ENCODE measurements around the gene POLR2H. TPM values are rescaled to one million over a fixed set of nuclear protein-coding genes. Genes with fewer than 3 reads are reported as not detected.
"Not testable (repeated sequence)": the region's sequence is repeated elsewhere in the genome, so short reads cannot be mapped to it uniquely, and the experiment has no call there.

POLR2H gene
- total RNA-seq, 1 donor from 2014 or later: 57.7 TPM

DNA sequence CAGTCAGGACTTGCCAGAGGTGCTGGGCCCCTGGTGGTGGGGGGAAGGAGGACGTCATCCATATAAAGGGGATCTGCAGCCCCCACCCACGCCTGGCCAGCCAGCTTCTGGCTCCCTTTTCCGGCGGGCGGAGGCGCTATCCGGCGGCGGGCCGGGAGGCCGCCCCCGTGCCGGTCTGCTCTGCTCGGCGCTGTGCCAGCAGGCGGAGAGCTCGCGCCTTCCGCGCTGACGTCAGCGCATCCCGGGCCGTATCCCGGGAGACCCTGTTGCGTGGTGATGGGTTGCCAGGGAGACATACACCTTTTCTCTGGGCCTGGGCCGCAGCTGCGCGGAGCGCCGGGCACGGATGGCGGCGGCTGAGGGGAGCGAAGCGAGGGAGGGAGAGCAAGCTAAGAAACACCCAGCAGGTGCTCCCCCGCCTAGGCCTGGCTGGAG lies 23.0 kb upstream of the POLR2H start:
- H3K27ac Mint-ChIP-seq (ENCODE audit: unreplicated experiment): peak overlapping the region; percentile 91
- DNase-seq (ENCODE audit: extremely low spot score, unreplicated experiment): no peak
- peaks cover 40% of the 10 kb centered on the region for H3K4me1 Mint-ChIP-seq (ENCODE audit: unreplicated experiment)
- no peaks in the 10 kb centered on the region for H3K27me3 Mint-ChIP-seq (ENCODE audit: unreplicated experiment)
- TF ChIP-seq, protein P1, sequence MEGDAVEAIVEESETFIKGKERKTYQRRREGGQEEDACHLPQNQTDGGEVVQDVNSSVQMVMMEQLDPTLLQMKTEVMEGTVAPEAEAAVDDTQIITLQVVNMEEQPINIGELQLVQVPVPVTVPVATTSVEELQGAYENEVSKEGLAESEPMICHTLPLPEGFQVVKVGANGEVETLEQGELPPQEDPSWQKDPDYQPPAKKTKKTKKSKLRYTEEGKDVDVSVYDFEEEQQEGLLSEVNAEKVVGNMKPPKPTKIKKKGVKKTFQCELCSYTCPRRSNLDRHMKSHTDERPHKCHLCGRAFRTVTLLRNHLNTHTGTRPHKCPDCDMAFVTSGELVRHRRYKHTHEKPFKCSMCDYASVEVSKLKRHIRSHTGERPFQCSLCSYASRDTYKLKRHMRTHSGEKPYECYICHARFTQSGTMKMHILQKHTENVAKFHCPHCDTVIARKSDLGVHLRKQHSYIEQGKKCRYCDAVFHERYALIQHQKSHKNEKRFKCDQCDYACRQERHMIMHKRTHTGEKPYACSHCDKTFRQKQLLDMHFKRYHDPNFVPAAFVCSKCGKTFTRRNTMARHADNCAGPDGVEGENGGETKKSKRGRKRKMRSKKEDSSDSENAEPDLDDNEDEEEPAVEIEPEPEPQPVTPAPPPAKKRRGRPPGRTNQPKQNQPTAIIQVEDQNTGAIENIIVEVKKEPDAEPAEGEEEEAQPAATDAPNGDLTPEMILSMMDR (IDR thresholded peaks at IDR 0.05): no peak
- no peaks in the 10 kb centered on the region for H3K9me3 Mint-ChIP-seq (ENCODE audit: unreplicated experiment)
- no peak overlapping the region for H3K4me3 Mint-ChIP-seq (ENCODE audit: unreplicated experiment)
- H3K36me3 Mint-ChIP-seq (ENCODE audit: unreplicated experiment): peaks cover 15% of the 10 kb centered on the region

DNA sequence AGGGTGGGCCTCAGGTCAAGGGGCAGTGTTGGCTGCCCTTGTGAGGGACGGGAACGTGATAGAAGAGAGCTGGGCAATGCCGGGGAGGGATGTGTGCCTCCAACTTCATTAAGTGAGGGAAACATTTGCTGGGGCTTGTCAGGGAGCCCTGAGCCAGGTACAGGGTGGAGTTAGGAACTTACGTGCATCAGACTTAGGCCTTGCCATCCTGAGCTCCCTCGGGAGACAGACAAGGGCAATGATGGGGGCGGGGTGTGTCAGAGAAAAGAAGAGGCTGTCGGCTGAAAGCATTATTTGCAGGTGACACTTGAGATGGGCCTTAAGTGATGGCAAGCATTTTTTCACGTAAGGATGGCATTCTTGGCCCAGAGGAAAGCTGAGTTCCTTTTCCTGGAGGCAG lies 22.5 kb upstream of the POLR2H start:
- Mint-ChIP-seq H3K9me3 (ENCODE audit: unreplicated experiment) (no peaks in the 10 kb centered on the region), H3K27me3 (ENCODE audit: unreplicated experiment) (no peaks in the 10 kb centered on the region), H3K4me1 (ENCODE audit: unreplicated experiment) (peaks cover 43% of the 10 kb centered on the region), H3K4me3 (ENCODE audit: unreplicated experiment) (no peak overlapping the region), H3K27ac (ENCODE audit: unreplicated experiment) (no peak overlapping the region), H3K36me3 (ENCODE audit: unreplicated experiment) (peaks cover 10% of the 10 kb centered on the region)
- TF ChIP-seq, protein P1 (IDR thresholded peaks at IDR 0.05): no peak
- no peak for DNase-seq (ENCODE audit: extremely low spot score, unreplicated experiment)

DNA sequence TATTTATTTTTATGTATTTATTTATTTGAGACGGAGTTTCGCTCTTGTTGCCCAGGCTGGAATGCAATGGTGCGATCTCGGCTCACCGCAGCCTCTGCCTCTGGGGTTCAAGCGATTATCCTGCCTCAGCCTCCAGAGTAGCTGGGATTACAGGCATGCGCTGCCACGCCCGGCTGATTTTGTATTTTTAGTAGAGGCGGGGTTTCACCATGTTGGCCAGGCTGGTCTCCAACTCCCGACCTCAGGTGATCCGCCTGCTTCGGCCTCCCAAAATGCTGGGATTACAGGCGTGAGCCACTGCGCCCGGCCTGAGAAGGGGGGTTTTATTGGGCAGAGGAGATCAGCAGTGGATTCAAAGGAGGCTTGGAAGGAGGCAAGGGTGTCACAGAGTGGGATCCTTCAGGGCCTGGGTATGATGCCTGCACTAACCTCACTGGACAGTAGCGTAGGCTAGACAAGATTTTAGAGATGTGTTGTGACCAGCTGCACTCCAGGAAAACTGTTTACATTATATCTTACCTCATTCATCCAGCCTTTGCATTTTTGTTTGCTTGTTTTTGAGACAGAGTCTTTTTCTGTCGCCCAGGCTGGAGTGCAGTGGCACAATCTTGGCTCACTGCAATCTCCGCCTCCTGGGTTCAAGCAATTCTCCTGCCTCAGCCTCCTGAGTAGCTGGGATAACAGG lies 21.9 kb upstream of the POLR2H start:
- peaks cover 46% of the 10 kb centered on the region for H3K4me1 Mint-ChIP-seq (ENCODE audit: unreplicated experiment)
- H3K27me3 Mint-ChIP-seq (ENCODE audit: unreplicated experiment); H3K9me3 Mint-ChIP-seq (ENCODE audit: unreplicated experiment); H3K36me3 Mint-ChIP-seq (ENCODE audit: unreplicated experiment); H3K27ac Mint-ChIP-seq (ENCODE audit: unreplicated experiment); H3K4me3 Mint-ChIP-seq (ENCODE audit: unreplicated experiment); DNase-seq (ENCODE audit: extremely low spot score, unreplicated experiment): not testable (repeated sequence)

DNA sequence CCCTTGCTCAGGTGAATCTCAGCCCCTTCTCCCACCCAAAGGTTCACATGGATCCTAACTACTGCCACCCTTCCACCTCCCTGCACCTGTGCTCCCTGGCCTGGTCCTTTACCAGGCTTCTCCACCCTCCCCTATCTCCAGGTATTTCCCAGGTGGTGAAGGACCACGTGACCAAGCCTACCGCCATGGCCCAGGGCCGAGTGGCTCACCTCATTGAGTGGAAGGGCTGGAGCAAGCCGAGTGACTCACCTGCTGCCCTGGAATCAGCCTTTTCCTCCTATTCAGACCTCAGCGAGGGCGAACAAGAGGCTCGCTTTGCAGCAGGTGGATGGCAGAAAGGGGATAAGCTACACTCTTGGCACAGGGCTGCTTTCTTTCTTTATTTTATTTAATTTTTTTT lies 19.6 kb upstream of the POLR2H start:
- H3K9me3 Mint-ChIP-seq (ENCODE audit: unreplicated experiment): no peaks in the 10 kb centered on the region
- H3K36me3 Mint-ChIP-seq (ENCODE audit: unreplicated experiment): peaks cover 13% of the 10 kb centered on the region
- TF ChIP-seq, protein P1 (IDR thresholded peaks at IDR 0.05): no peak
- peaks cover 44% of the 10 kb centered on the region for H3K4me1 Mint-ChIP-seq (ENCODE audit: unreplicated experiment)
- no peak for DNase-seq (ENCODE audit: extremely low spot score, unreplicated experiment)
- no peak overlapping the region for H3K27ac Mint-ChIP-seq (ENCODE audit: unreplicated experiment)
- no peaks in the 10 kb centered on the region for H3K27me3 Mint-ChIP-seq (ENCODE audit: unreplicated experiment)
- no peak overlapping the region for H3K4me3 Mint-ChIP-seq (ENCODE audit: unreplicated experiment)

DNA sequence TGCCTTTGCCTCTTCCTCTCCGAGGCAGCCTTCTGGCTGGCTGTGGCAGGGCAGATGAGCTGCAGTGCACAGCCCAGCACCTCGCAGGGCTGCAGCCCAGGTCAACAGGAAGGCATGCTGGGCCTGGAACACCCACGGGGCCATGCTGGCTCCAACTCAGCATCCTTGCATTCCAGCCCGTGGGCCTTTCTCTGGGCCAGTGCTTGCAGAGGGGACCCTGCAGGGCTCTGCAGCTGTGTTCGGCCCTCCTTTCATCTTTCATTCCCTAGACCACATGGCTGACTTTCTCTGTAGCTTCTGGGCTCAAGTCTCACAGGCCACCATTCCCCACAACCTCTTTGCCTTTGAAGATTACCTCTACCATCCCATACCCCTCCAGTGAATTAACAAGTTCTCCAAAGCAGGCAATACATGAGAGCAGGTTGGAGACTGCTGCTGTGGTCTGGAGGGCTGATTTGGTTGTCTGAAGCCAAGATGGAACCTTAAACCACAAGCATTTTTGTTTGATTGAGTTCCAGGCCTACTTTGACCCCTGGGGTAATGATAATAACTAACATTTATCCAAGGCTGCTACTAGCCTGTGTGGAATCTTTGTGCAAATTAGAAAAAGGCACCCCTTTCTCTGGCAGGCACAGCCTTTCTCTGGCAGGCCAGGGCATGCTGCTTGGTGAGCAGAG lies 18.2 kb upstream of the POLR2H start:
- TF ChIP-seq, protein P1 (IDR thresholded peaks at IDR 0.05): no peak
- H3K27ac Mint-ChIP-seq (ENCODE audit: unreplicated experiment): peak overlapping the region; percentile 40
- no peaks in the 10 kb centered on the region for H3K9me3 Mint-ChIP-seq (ENCODE audit: unreplicated experiment)
- H3K4me1 Mint-ChIP-seq (ENCODE audit: unreplicated experiment): peaks cover 38% of the 10 kb centered on the region
- no peak overlapping the region for H3K4me3 Mint-ChIP-seq (ENCODE audit: unreplicated experiment)
- H3K27me3 Mint-ChIP-seq (ENCODE audit: unreplicated experiment): no peaks in the 10 kb centered on the region
- DNase-seq (ENCODE audit: extremely low spot score, unreplicated experiment): no peak
- peaks cover 13% of the 10 kb centered on the region for H3K36me3 Mint-ChIP-seq (ENCODE audit: unreplicated experiment)
